Thyroid gland (tissue), 4 donors: ENCODE measurements around the gene ILDR2. TPM values are rescaled to one million over a fixed set of nuclear protein-coding genes. Genes with fewer than 3 reads are reported as not detected.
"Not testable (repeated sequence)": the region's sequence is repeated elsewhere in the genome, so short reads cannot be mapped to it uniquely, and the experiment has no call there.

ENCODE experiments used
- DNase-seq, 2 donors: peaks; one replicate each; pipeline ENCODE4 v3.0.0-alpha.2; 2019
- H3K27ac ChIP-seq, 3 donors: fragments of 200-600 bp; sonication (generic); 1 replicate in 2 of 3; 2 replicates in 1 of 3; pipeline ENCODE4 v1.5.1; 2016 to 2019; ENCODE audit warnings: mild to moderate bottlenecking in 1 of 3, moderate library complexity in 1 of 3
- H3K27me3 ChIP-seq: fragments of 200-600 bp; sonication (generic); one replicate; pipeline ENCODE4 v1.5.1; 2019
- H3K36me3 ChIP-seq, 2 donors: fragments of 200-600 bp; sonication (generic); one replicate each; pipeline ENCODE4 v1.5.1; 2016 to 2019
- H3K4me1 ChIP-seq, 2 donors: fragments of 200-600 bp; sonication (generic); one replicate each; pipeline ENCODE4 v1.5.1; 2017 to 2019
- H3K4me3 ChIP-seq, 3 donors: fragments of 200-600 bp; sonication (generic); replicated peaks in 1 of 3; 1 replicate in 2 of 3; 2 replicates in 1 of 3; pipeline ENCODE4 v1.5.1; 2016; ENCODE audit warnings: mild to moderate bottlenecking in 1 of 3
- H3K9me3 ChIP-seq: fragments of 200-600 bp; sonication (generic); one replicate; pipeline ENCODE4 v1.5.1; 2017
- CTCF ChIP-seq, 6 experiments: fragments of 200-600 bp in 3 of 6; fragments of 450-650 bp in 3 of 6; sonication (generic) in 3 of 6; IDR thresholded peaks; one replicate each; pipeline ENCODE4 v1.5.1; 2016 to 2019; ENCODE audit warnings: antibody characterized with exemption in 6 of 6, mild to moderate bottlenecking in 2 of 6, inconsistent platforms in 1 of 6, moderate library complexity in 1 of 6
- POLR2A ChIP-seq, 2 donors: fragments of 450-650 bp; IDR thresholded peaks; one replicate each; pipeline ENCODE4 v1.6.1; 2017; ENCODE audit warnings: antibody characterized with exemption in 2 of 2, mild to moderate bottlenecking in 2 of 2, moderate library complexity in 1 of 2
- WGBS, 2 donors: methylation state at CpG; one replicate each; pipeline ENCODE4 v1.1.5; 2017; 5-methylcytosine and 5-hydroxymethylcytosine counted together
- intact Hi-C: fragments of 100-400 bp; cut with DNase I; formaldehyde crosslinking; loops from one replicate; pipeline ENCODE4 v1.15.1; 2023
- total RNA-seq, 4 donors: library from RNA; depleted of rRNA; stranded (reverse); fragments of >200 nt; gene quantifications; one replicate each; pipeline ENCODE4 v1.2.3, GENCODE V29; 2016

ILDR2 gene
- total RNA-seq, 4 donors from 2014 or later, result 0.40 to 0.89 (median 0.76) TPM

GRCh38 chr1:166889776-166890175, 85.6 kb downstream of the ILDR2 start:
- Histone ChIP-seq H3K36me3 (no peaks in the 10 kb centered on the region), H3K27ac (no peak overlapping the region), H3K9me3 (no peaks in the 10 kb centered on the region), H3K4me1 (no peaks in the 10 kb centered on the region), H3K27me3 (no peaks in the 10 kb centered on the region), H3K4me3 (no peak overlapping the region)
- TF ChIP-seq POLR2A (IDR thresholded peaks at IDR 0.05) (no peak), CTCF (IDR thresholded peaks at IDR 0.05) (no peak)
- no peak for DNase-seq
- intact Hi-C loops, result no loop called here

GRCh38 chr1:166888373-166889111, 86.8 kb downstream of the ILDR2 start:
- 89 to 92% methylated on average over 4 of the region's 4 CpGs for WGBS, 2 donors
- no peak for DNase-seq
- Histone ChIP-seq H3K27ac (no peak overlapping the region), H3K9me3 (no peaks in the 10 kb centered on the region), H3K27me3 (no peaks in the 10 kb centered on the region), H3K36me3 (no peaks in the 10 kb centered on the region), H3K4me1 (peaks cover 4 to 8% of the 10 kb centered on the region in 2 donors), H3K4me3 (no peak overlapping the region)
- intact Hi-C loops, result no loop called here
- TF ChIP-seq CTCF (IDR thresholded peaks at IDR 0.05) (no peak), POLR2A (IDR thresholded peaks at IDR 0.05) (no peak)

GRCh38 chr1:166884971-166885370, 90.4 kb downstream of the ILDR2 start:
- Histone ChIP-seq H3K4me1 (peaks cover 4 to 8% of the 10 kb centered on the region in 2 donors), H3K9me3 (no peaks in the 10 kb centered on the region), H3K27me3 (no peaks in the 10 kb centered on the region), H3K27ac (no peak overlapping the region), H3K36me3 (no peaks in the 10 kb centered on the region), H3K4me3 (no peak overlapping the region)
- WGBS, 2 donors, result 93 to 96% methylated on average over 3 of the region's 3 CpGs
- DNase-seq, result no peak
- intact Hi-C loops, result no loop called here
- TF ChIP-seq CTCF (IDR thresholded peaks at IDR 0.05), result no peak
- no peak for TF ChIP-seq POLR2A (IDR thresholded peaks at IDR 0.05)

- Histone ChIP-seq H3K27me3 (no peaks in the 10 kb centered on the region), H3K9me3 (no peaks in the 10 kb centered on the region), H3K36me3 (no peaks in the 10 kb centered on the region), H3K27ac (no peak overlapping the region), H3K4me1 (peaks cover 4 to 8% of the 10 kb centered on the region in 2 donors), H3K4me3 (no peak overlapping the region)
- WGBS, 2 donors, result 9 to 16% methylated on average over 17 to 31 of the region's 44 CpGs
- DNase-seq, result peak; percentile 46 to 52
- TF ChIP-seq CTCF (IDR thresholded peaks at IDR 0.05) (peak in 5 of 6 experiments; percentile 15 to 60 (median 52)), POLR2A (IDR thresholded peaks at IDR 0.05) (no peak)
- intact Hi-C loops, result no loop called here
Measured at GRCh38 chr1:166884040-166884642, 91.2 kb downstream of the ILDR2 start.

GRCh38 chr1:166882893-166883292, 92.4 kb downstream of the ILDR2 start:
- H3K4me1 ChIP-seq, result peaks cover 4 to 8% of the 10 kb centered on the region in 2 donors
- no peak for TF ChIP-seq POLR2A (IDR thresholded peaks at IDR 0.05)
- no peak for TF ChIP-seq CTCF (IDR thresholded peaks at IDR 0.05)
- no peak overlapping the region for H3K27ac ChIP-seq
- no peak overlapping the region for H3K4me3 ChIP-seq
- intact Hi-C loops, result no loop called here
- DNase-seq, result no peak
- H3K9me3 ChIP-seq, result no peaks in the 10 kb centered on the region
- no peaks in the 10 kb centered on the region for H3K36me3 ChIP-seq
- H3K27me3 ChIP-seq, result no peaks in the 10 kb centered on the region
- 44 to 56% methylated on average over 2 of the region's 2 CpGs for WGBS, 2 donors

- H3K36me3 ChIP-seq, H3K4me1 ChIP-seq, H3K4me3 ChIP-seq, DNase-seq, H3K27me3 ChIP-seq, intact Hi-C loops, H3K9me3 ChIP-seq, H3K27ac ChIP-seq: not testable (repeated sequence)
- 93 to 94% methylated on average over 21 of the region's 21 CpGs for WGBS, 2 donors
Measured at GRCh38 chr1:166878173-166878917, 97.0 kb downstream of the ILDR2 start.
